Tibial nerve (tissue), 4 donors: ENCODE measurements around the gene APOO. TPM values are rescaled to one million over a fixed set of nuclear protein-coding genes. Genes with fewer than 3 reads are reported as not detected.

Source experiments
- DNase-seq, 2 donors: peaks; one replicate each; pipeline ENCODE4 v3.0.0-alpha.2; 2019; ENCODE audit warnings: low spot score in 2 of 2
- H3K27ac ChIP-seq, 4 donors: fragments of 200-600 bp; sonication (generic) in 3 of 4; one replicate each; pipeline ENCODE4 v1.5.1; 2017 to 2019; ENCODE audit warnings: mild to moderate bottlenecking in 1 of 4
- H3K27me3 ChIP-seq, 2 donors: fragments of 200-600 bp; sonication (generic) in 1 of 2; one replicate each; pipeline versions ENCODE4 v1.5.1 to v1.6.0; 2017 to 2019
- H3K36me3 ChIP-seq, 3 donors: fragments of 200-600 bp; sonication (generic); one replicate each; pipeline ENCODE4 v1.5.1; 2018 to 2019
- H3K4me1 ChIP-seq, 4 donors: fragments of 200-600 bp; sonication (generic) in 3 of 4; one replicate each; pipeline ENCODE4 v1.5.1; 2017 to 2019
- H3K4me3 ChIP-seq, 4 donors: fragments of 200-600 bp; sonication (generic) in 3 of 4; one replicate each; pipeline ENCODE4 v1.5.1; 2017 to 2019; ENCODE audit warnings: mild to moderate bottlenecking in 1 of 4, moderate library complexity in 1 of 4
- H3K9me3 ChIP-seq, 4 donors: fragments of 200-600 bp; sonication (generic) in 3 of 4; one replicate each; pipeline ENCODE4 v1.5.1; 2017 to 2019
- CTCF ChIP-seq, 5 experiments: fragments of 200-600 bp in 3 of 5; fragments of 450-650 bp in 2 of 5; sonication (generic) in 3 of 5; IDR thresholded peaks; one replicate each; pipeline ENCODE4 v1.5.1; 2016 to 2019; ENCODE audit warnings: antibody characterized with exemption in 5 of 5, mild to moderate bottlenecking in 3 of 5, moderate library complexity in 2 of 5
- EP300 ChIP-seq, 2 donors: sonication (generic); formaldehyde crosslinking; IDR thresholded peaks; one replicate each; pipeline ENCODE4 v1.6.1; 2017; ENCODE audit warnings: antibody characterized with exemption in 2 of 2, mild to moderate bottlenecking in 1 of 2
- POLR2A ChIP-seq, 2 donors: fragments of 450-650 bp; IDR thresholded peaks; one replicate each; pipeline ENCODE4 v1.6.1; 2017; ENCODE audit warnings: antibody characterized with exemption in 2 of 2, mild to moderate bottlenecking in 2 of 2, moderate library complexity in 2 of 2
- WGBS, 2 donors: methylation state at CpG; one replicate each; pipeline ENCODE4 v1.1.5; 2018; 5-methylcytosine and 5-hydroxymethylcytosine counted together
- total RNA-seq, 4 donors: library from RNA; depleted of rRNA; stranded (reverse); fragments of >200 nt; gene quantifications; one replicate each; pipeline ENCODE4 v1.1.0, GENCODE V29; 2016

Gene APOO
- total RNA-seq, 4 donors from 2014 or later = 3.9 to 115 (median 9.0) TPM

GRCh38 chrX:23799469-23800065, 108.2 kb downstream of the APOO start:
- peak overlapping the region in 1 of 4 donors; percentile 61 for H3K27ac ChIP-seq
- no peaks in the 10 kb centered on the region for H3K36me3 ChIP-seq
- no peaks in the 10 kb centered on the region for H3K9me3 ChIP-seq
- peaks cover 0 to 4% (median 0%) of the 10 kb centered on the region in 4 donors for H3K4me1 ChIP-seq
- H3K4me3 ChIP-seq = no peak overlapping the region
- no peaks in the 10 kb centered on the region for H3K27me3 ChIP-seq
- 76 to 84% methylated on average over 6 of the region's 6 CpGs for WGBS, 2 donors
- TF ChIP-seq POLR2A (IDR thresholded peaks at IDR 0.05) (no peak), EP300 (IDR thresholded peaks at IDR 0.05) (no peak), CTCF (IDR thresholded peaks at IDR 0.05) (no peak)
- no peak for DNase-seq

GRCh38 chrX:23797371-23798128, 110.2 kb downstream of the APOO start:
- 77 to 81% methylated on average over 12 of the region's 12 CpGs for WGBS, 2 donors
- Histone ChIP-seq H3K27ac (peak overlapping the region in 2 of 4 donors; percentile 73 to 74), H3K36me3 (no peaks in the 10 kb centered on the region), H3K4me1 (peaks cover 0 to 4% (median 0%) of the 10 kb centered on the region in 4 donors), H3K4me3 (no peak overlapping the region), H3K9me3 (no peaks in the 10 kb centered on the region), H3K27me3 (peaks cover 0 to 5% of the 10 kb centered on the region in 2 donors)
- no peak for DNase-seq
- TF ChIP-seq EP300 (IDR thresholded peaks at IDR 0.05) = no peak
- no peak for TF ChIP-seq CTCF (IDR thresholded peaks at IDR 0.05)
- no peak for TF ChIP-seq POLR2A (IDR thresholded peaks at IDR 0.05)

GRCh38 chrX:23795221-23795620, 112.5 kb downstream of the APOO start:
- no peak overlapping the region for H3K27ac ChIP-seq
- H3K4me3 ChIP-seq = no peak overlapping the region
- H3K27me3 ChIP-seq = peaks cover 0 to 5% of the 10 kb centered on the region in 2 donors
- H3K36me3 ChIP-seq = no peaks in the 10 kb centered on the region
- H3K4me1 ChIP-seq = peaks cover 0 to 4% (median 0%) of the 10 kb centered on the region in 4 donors
- H3K9me3 ChIP-seq = no peaks in the 10 kb centered on the region
- no peak for DNase-seq
- 78 to 82% methylated on average over 8 of the region's 8 CpGs for WGBS, 2 donors
- no peak for TF ChIP-seq POLR2A (IDR thresholded peaks at IDR 0.05)
- TF ChIP-seq CTCF (IDR thresholded peaks at IDR 0.05) = no peak
- no peak for TF ChIP-seq EP300 (IDR thresholded peaks at IDR 0.05)

GRCh38 chrX:23792861-23793553, 114.7 kb downstream of the APOO start:
- 59 to 63% methylated on average over 6 of the region's 6 CpGs for WGBS, 2 donors

More at GRCh38 chrX:23792861-23793553, 114.7 kb downstream of the APOO start:
- no peak overlapping the region for H3K4me3 ChIP-seq
- no peak for DNase-seq
- peak overlapping the region in 2 of 4 donors; percentile 28 to 37 for H3K27ac ChIP-seq
- H3K4me1 ChIP-seq = peaks cover 0 to 4% (median 0%) of the 10 kb centered on the region in 4 donors
- H3K27me3 ChIP-seq = peaks cover 0 to 5% of the 10 kb centered on the region in 2 donors
- no peaks in the 10 kb centered on the region for H3K36me3 ChIP-seq
- no peaks in the 10 kb centered on the region for H3K9me3 ChIP-seq
- peak in 1 of 2 donors; percentile 11 for TF ChIP-seq EP300 (IDR thresholded peaks at IDR 0.05)
- TF ChIP-seq CTCF (IDR thresholded peaks at IDR 0.05) = no peak
